Endodermal cell (in vitro differentiated cells): ENCODE measurements around the gene RASD2. TPM values are rescaled to one million over a fixed set of nuclear protein-coding genes. Genes with fewer than 3 reads are reported as not detected.

ENCODE experiments used
- DNase-seq: peaks from one replicate; pipeline ENCODE4 v3.0.0-alpha.2; 2017
- H3K27ac ChIP-seq: 2 replicates; pipeline ENCODE4 v1.5.1; 2013; ENCODE audit warnings: mild to moderate bottlenecking, low read depth, low read length, moderate library complexity
- H3K27me3 ChIP-seq: 2 replicates; pipeline ENCODE4 v1.6.1; 2013; ENCODE audit warnings: mild to moderate bottlenecking, low read length, moderate library complexity; ENCODE audit not compliant: insufficient read depth, control insufficient read depth, poor library complexity, severe bottlenecking
- H3K36me3 ChIP-seq: 2 replicates; pipeline ENCODE4 v1.7.0; 2013; ENCODE audit warnings: mild to moderate bottlenecking, low read length, moderate library complexity; ENCODE audit not compliant: control insufficient read depth, insufficient read depth
- H3K4me1 ChIP-seq: one replicate; pipeline ENCODE4 v1.7.0; 2013; ENCODE audit warnings: low read length; ENCODE audit not compliant: control insufficient read depth, insufficient read depth
- H3K4me3 ChIP-seq: 2 replicates; pipeline ENCODE4 v1.5.1; 2013; ENCODE audit warnings: mild to moderate bottlenecking, low read length, moderate library complexity
- H3K9ac ChIP-seq: 2 replicates; pipeline ENCODE4 v1.6.1; 2013; ENCODE audit warnings: mild to moderate bottlenecking, low read length, moderate library complexity; ENCODE audit not compliant: poor library complexity, severe bottlenecking; ENCODE audit errors: extremely low read depth
- H3K9me3 ChIP-seq: 2 replicates; pipeline ENCODE4 v1.6.1; 2013; ENCODE audit warnings: mild to moderate bottlenecking, low read length, moderate library complexity; ENCODE audit not compliant: control insufficient read depth
- H3K27ac Mint-ChIP-seq: 2 replicates; pipeline ENCODE4 v1.8.0; 2020; ENCODE audit warnings: mixed read lengths
- H3K27me3 Mint-ChIP-seq: 2 replicates; pipeline ENCODE4 v1.8.0; 2021; ENCODE audit warnings: mild to moderate bottlenecking, mixed read lengths; ENCODE audit not compliant: insufficient read depth
- H3K36me3 Mint-ChIP-seq: 2 replicates; pipeline ENCODE4 v1.8.0; 2020; ENCODE audit warnings: low read depth, mixed read lengths
- H3K4me1 Mint-ChIP-seq: 2 replicates; pipeline ENCODE4 v1.8.0; 2020; ENCODE audit warnings: mixed read lengths
- H3K4me3 Mint-ChIP-seq: 2 replicates; pipeline ENCODE4 v1.8.0; 2020; ENCODE audit warnings: mild to moderate bottlenecking, moderate library complexity, mixed read lengths
- H3K9me3 Mint-ChIP-seq: 2 replicates; pipeline ENCODE4 v1.8.0; 2020; ENCODE audit warnings: mild to moderate bottlenecking, mixed read lengths
- WGBS, 2 experiments: methylation state at CpG; one replicate each; pipeline versions ENCODE4 v1.1.5 to v1.1.7; 2013; ENCODE audit warnings: missing lambda C conversion rate in 2 of 2, mixed read lengths in 1 of 2; ENCODE audit not compliant: insufficient coverage in 1 of 2, insufficient read length in 1 of 2; 5-methylcytosine and 5-hydroxymethylcytosine counted together
- total RNA-seq, 2 donors: library from RNA; stranded (reverse); fragmentation: NEBNext Ultra II Directional in 1 of 2; extraction: Animal tissue kit (Norgen Biotek cat#: 25700) in 1 of 2; gene quantifications; 2 replicates in 1 of 2; 3 replicates in 1 of 2; pipeline ENCODE4 v1.2.1, GENCODE V29; 2021
- TF ChIP-seq, protein P1 (sequence below): fragments of 200-600 bp; sonication (generic); conservative IDR thresholded peaks from 2 replicates; pipeline ENCODE4 v1.5.0; 2021; ENCODE audit warnings: antibody characterized with exemption, mild to moderate bottlenecking

RASD2 gene
- total RNA-seq, 2 donors from 2014 or later, result 0.15 to 0.24 TPM

DNA sequence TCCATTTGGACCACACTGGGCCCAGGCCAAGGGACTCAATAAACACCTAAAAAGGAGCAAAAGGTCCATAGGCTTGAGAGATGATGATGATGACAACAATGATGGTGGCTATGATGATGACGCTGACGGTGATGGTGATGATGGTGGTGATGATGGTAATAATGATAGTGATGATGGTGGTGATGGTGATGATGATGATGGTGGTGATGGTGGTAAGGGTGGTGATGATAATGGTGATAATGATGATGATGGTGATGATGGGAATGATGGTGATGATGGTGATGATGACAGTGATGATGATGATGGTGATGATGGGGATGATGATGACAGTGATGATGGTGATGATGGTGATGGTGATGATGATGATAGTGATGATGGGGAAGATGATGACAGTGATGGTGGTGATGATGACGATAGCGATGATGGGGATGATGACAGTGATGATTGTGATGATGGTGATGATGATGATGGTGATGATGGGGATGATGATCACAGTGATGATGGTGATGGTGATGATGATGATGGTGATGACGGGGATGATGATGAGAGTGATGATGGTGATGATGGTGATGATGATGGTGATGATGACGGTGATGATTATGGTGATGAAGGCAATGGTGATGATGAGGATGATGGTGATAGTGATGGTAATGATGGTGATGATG, 7.1 kb upstream of the RASD2 start:
- no peaks in the 10 kb centered on the region for H3K36me3 ChIP-seq
- no peak overlapping the region for H3K27ac ChIP-seq
- no peak for DNase-seq
- Mint-ChIP-seq H3K4me1 (no peaks in the 10 kb centered on the region), H3K27me3 (peaks cover 16% of the 10 kb centered on the region), H3K36me3 (no peaks in the 10 kb centered on the region), H3K4me3 (no peak overlapping the region), H3K9me3 (peaks cover 4% of the 10 kb centered on the region), H3K27ac (no peak overlapping the region)
- H3K4me3 ChIP-seq, result no peak overlapping the region
- H3K9ac ChIP-seq, result no peak overlapping the region
- TF ChIP-seq, protein P1, sequence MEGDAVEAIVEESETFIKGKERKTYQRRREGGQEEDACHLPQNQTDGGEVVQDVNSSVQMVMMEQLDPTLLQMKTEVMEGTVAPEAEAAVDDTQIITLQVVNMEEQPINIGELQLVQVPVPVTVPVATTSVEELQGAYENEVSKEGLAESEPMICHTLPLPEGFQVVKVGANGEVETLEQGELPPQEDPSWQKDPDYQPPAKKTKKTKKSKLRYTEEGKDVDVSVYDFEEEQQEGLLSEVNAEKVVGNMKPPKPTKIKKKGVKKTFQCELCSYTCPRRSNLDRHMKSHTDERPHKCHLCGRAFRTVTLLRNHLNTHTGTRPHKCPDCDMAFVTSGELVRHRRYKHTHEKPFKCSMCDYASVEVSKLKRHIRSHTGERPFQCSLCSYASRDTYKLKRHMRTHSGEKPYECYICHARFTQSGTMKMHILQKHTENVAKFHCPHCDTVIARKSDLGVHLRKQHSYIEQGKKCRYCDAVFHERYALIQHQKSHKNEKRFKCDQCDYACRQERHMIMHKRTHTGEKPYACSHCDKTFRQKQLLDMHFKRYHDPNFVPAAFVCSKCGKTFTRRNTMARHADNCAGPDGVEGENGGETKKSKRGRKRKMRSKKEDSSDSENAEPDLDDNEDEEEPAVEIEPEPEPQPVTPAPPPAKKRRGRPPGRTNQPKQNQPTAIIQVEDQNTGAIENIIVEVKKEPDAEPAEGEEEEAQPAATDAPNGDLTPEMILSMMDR, result no peak
- H3K4me1 ChIP-seq, result no peaks in the 10 kb centered on the region
- WGBS, 2 experiments, result 91% methylated on average over 6 of the region's 6 CpGs
- no peaks in the 10 kb centered on the region for H3K9me3 ChIP-seq
- H3K27me3 ChIP-seq, result peaks cover 14% of the 10 kb centered on the region

DNA sequence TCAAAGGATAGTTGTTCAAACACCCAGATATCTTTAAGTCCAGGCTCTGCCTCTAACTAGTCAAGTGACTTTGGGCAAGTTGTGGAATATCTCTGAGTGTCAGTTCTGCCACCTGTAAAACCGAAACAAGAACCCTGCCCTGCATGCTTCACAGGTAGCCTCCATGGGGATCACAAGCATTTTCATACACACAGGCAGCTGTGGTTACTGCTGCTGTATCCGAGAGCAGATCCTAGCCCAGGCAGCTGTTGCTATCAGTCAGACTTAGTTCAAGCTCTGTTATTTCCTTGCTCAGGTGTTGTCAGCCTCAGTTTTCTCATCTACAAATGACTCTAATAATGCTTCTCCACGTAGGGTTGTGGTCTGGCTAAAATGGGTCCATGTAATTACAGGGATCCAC, 6.5 kb upstream of the RASD2 start:
- TF ChIP-seq, protein P1, result no peak
- Histone ChIP-seq H3K36me3 (no peaks in the 10 kb centered on the region), H3K27ac (no peak overlapping the region), H3K9ac (no peak overlapping the region), H3K4me1 (no peaks in the 10 kb centered on the region), H3K9me3 (no peaks in the 10 kb centered on the region), H3K27me3 (peaks cover 20% of the 10 kb centered on the region), H3K4me3 (no peak overlapping the region)
- Mint-ChIP-seq H3K27ac (no peak overlapping the region), H3K9me3 (peaks cover 4% of the 10 kb centered on the region), H3K4me3 (no peak overlapping the region), H3K4me1 (no peaks in the 10 kb centered on the region), H3K36me3 (no peaks in the 10 kb centered on the region), H3K27me3 (peaks cover 22% of the 10 kb centered on the region)
- DNase-seq, result no peak
- 83 to 87% methylated on average over 3 of the region's 3 CpGs for WGBS, 2 experiments

DNA sequence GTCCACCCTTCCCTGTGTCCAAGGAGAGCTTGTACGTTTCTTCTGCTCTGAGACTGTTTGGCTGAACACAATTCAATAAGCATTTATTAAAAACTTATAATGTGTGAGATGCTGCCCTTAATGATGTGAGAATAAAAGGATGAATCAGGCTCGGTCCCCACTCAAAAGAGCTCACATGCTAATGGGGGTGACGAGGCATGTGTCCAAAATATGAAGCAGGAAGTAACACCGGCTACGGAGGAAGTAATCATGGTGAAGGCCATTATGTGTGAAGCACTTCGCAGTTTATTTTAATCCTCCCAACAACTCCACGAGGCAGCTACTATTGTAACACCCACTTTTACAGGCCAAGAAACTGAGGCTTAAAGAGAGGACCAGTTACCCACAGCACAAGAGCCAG, 3.4 kb upstream of the RASD2 start:
- DNase-seq, result no peak
- 90 to 91% methylated on average over 3 to 6 of the region's 7 CpGs for WGBS, 2 experiments
- Mint-ChIP-seq H3K27me3 (peaks cover 42% of the 10 kb centered on the region), H3K4me3 (no peak overlapping the region), H3K27ac (no peak overlapping the region), H3K36me3 (no peaks in the 10 kb centered on the region), H3K9me3 (no peaks in the 10 kb centered on the region), H3K4me1 (peaks cover 4% of the 10 kb centered on the region)
- no peak overlapping the region for H3K4me3 ChIP-seq
- H3K36me3 ChIP-seq, result no peaks in the 10 kb centered on the region
- no peak overlapping the region for H3K27ac ChIP-seq
- H3K9me3 ChIP-seq, result no peaks in the 10 kb centered on the region
- H3K9ac ChIP-seq, result no peak overlapping the region
- TF ChIP-seq, protein P1, result no peak
- H3K27me3 ChIP-seq, result peaks cover 48% of the 10 kb centered on the region
- H3K4me1 ChIP-seq, result no peaks in the 10 kb centered on the region
